ENCODE measurements around the gene C19orf25. TPM values are rescaled to one million over a fixed set of nuclear protein-coding genes. Genes with fewer than 3 reads are reported as not detected.

Gene C19orf25
- total and polyA plus RNA-seq, 9 of the 15 experiments (the other 6 are each of a cell fraction or from before 2014, with no cell fraction given), result 0.79 to 96.0 (median 36.1) TPM

GRCh38 chr19:1489463-1490310 lies 10.7 kb upstream of the C19orf25 start (continued):
- TF ChIP-seq RBM14 (IDR thresholded peaks at IDR 0.05; ENCODE audit: borderline replicate concordance, insufficient read depth, low read depth, low read length) (no peak), CREB1 (IDR thresholded peaks at IDR 0.05) (no peak), CREB1 (CRISPR knock-in tag; IDR thresholded peaks at IDR 0.05) (no peak), PURB (CRISPR knock-in tag; IDR thresholded peaks at IDR 0.05; ENCODE audit: low read depth) (no peak), ARNT (IDR thresholded peaks at IDR 0.05) (no peak), ZBTB1 (CRISPR knock-in tag; IDR thresholded peaks at IDR 0.05; ENCODE audit: borderline replicate concordance, low read depth) (0 out of 2 replicates have a peak, but pooled peaks have one; percentile 31), ZNF318 (IDR thresholded peaks at IDR 0.05; ENCODE audit: borderline replicate concordance in 1 of 2, low read depth in 1 of 2) (no peak), ETS1 (conservative IDR thresholded peaks at IDR 0.05; ENCODE audit: control insufficient read depth, low read depth, low read length) (no peak), JUND (IDR thresholded peaks at IDR 0.05; ENCODE audit: borderline replicate concordance, low read depth, low read length) (no peak), JUND (tag; IDR thresholded peaks at IDR 0.05; ENCODE audit: borderline replicate concordance, low read depth, low read length) (no peak), ZNF146 (CRISPR knock-in tag; IDR thresholded peaks at IDR 0.05; ENCODE audit: unreplicated experiment) (no peak), ZNF449 (CRISPR knock-in tag; IDR thresholded peaks at IDR 0.05) (no peak), GATAD2B (IDR thresholded peaks at IDR 0.05; ENCODE audit: borderline replicate concordance) (peak; percentile 37; the same call in 1 of the 2 replicates)

Data from K562 (cell line).